ENCODE results near the gene NFATC2.

Gene NFATC2

DNA sequence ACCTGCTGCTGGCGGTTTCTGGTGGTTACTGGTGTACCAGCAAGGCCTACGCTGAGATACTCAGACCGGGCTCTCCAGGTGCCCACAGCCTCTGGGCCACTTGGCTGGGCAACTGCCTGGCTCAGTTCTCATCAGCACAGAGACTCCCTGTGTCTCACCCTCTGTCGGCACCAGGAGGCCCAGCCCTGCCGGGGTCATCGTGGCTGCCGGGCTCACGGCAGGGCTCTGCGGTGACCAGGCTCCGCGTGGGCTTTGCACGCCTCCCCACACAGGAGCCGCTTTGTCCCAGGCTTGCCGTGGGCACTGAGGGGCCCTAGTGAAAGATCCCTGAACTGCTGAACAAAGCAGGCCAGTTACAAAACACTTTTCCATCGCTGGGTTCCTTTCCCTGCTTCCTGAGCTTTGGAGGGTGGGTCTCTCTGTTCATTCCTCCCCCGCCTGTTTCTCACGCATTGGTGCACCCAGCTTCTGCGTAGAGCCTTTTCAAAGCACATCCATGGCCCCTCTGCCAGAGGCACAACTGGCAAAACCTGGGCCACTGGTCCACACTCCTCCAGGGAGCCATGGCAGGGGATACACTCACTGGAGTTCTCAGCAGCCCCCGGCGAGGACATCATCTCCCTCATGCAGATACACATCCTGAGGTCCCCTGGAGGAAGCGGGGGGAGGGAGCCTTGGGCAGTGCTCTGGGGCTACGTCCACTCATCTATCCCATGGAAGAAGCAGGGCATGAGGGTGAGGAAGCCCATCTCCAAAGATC lies 117.0 kb downstream of the NFATC2 start:
- Histone ChIP-seq H3K36me3 (ENCODE audit: control insufficient read depth, insufficient read depth, low read length) (no peaks in the 10 kb centered on the region), H3K27ac (ENCODE audit: low read depth, low read length) (no peak overlapping the region), H3K27me3 (ENCODE audit: control insufficient read depth, insufficient read depth, low read length) (no peaks in the 10 kb centered on the region), H3K9me3 (ENCODE audit: control insufficient read depth, insufficient read depth, low read length) (no peaks in the 10 kb centered on the region), H3K4me3 (ENCODE audit: low read depth, low read length) (no peak overlapping the region), H3K4me1 (ENCODE audit: control insufficient read depth, insufficient read depth, low read length) (peaks cover 21% of the 10 kb centered on the region), H3K9ac (ENCODE audit: low read depth, low read length) (no peak overlapping the region)

DNA sequence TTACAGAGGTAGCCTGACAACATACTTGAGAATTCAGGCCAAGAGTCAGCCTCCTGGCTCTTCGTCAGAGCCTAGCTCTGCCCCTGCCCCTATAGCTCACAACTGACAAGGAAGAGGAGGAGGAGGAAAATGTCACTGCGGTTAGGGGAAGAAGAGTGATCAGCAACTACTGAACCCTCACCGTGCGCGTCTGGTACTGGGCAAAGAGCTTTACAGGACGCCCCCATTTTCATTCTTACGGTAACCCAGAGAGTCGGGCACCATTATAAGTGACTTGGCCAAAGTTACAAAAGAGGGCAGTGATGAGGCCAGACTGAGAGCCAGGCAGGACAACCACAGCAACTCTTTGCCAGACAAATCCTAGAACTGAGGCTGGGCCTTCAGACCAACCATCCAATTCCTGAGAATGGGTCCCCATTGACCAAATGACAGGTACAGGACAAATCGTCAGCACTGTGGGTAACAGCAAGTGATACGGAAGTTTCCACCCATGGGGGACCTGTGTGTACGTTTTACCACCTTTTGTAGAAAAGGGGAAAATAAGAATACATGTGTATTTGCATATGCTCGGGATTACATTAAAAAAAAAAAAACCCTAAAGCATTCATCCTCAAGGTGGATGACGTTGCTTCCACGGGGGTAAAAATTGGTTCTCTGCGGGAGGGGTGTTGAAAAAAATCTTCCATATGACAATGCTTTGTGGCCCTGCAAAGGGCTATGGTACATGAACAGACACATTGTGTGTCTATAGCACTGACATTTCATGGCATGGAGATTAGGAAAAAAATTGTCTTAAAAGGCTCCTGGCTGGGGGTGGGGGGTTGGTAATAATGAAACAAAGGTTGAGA lies 118.0 kb downstream of the NFATC2 start:
- Histone ChIP-seq H3K4me1 (ENCODE audit: control insufficient read depth, insufficient read depth, low read length) (peaks cover 21% of the 10 kb centered on the region), H3K4me3 (ENCODE audit: low read depth, low read length) (no peak overlapping the region), H3K36me3 (ENCODE audit: control insufficient read depth, insufficient read depth, low read length) (no peaks in the 10 kb centered on the region), H3K9ac (ENCODE audit: low read depth, low read length) (no peak overlapping the region), H3K9me3 (ENCODE audit: control insufficient read depth, insufficient read depth, low read length) (no peaks in the 10 kb centered on the region), H3K27me3 (ENCODE audit: control insufficient read depth, insufficient read depth, low read length) (no peaks in the 10 kb centered on the region), H3K27ac (ENCODE audit: low read depth, low read length) (peak overlapping the region; percentile 42)

DNA sequence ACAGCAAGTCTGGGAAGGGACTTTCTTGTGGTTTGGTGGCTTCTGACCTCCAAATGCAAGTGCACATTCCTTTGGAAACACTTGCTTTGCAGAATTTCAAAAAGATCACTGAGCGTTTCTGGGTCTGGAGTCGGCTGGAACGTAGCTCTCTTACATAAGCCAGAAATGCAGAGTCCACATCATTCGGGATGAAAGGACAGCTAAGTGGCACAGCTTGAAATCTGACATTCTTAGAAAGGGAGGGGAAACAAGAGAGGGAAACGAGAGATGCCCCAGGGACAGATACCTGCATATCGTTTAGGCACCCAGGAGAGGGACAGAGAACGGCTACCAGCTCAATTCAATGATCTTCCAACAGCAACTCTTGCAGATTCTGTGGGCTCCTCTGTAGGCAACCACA lies 118.7 kb downstream of the NFATC2 start:
- Histone ChIP-seq H3K36me3 (ENCODE audit: control insufficient read depth, insufficient read depth, low read length) (no peaks in the 10 kb centered on the region), H3K9ac (ENCODE audit: low read depth, low read length) (no peak overlapping the region), H3K27me3 (ENCODE audit: control insufficient read depth, insufficient read depth, low read length) (no peaks in the 10 kb centered on the region), H3K4me3 (ENCODE audit: low read depth, low read length) (no peak overlapping the region), H3K4me1 (ENCODE audit: control insufficient read depth, insufficient read depth, low read length) (peaks cover 21% of the 10 kb centered on the region), H3K9me3 (ENCODE audit: control insufficient read depth, insufficient read depth, low read length) (no peaks in the 10 kb centered on the region), H3K27ac (ENCODE audit: low read depth, low read length) (peak overlapping the region; percentile 46)

DNA sequence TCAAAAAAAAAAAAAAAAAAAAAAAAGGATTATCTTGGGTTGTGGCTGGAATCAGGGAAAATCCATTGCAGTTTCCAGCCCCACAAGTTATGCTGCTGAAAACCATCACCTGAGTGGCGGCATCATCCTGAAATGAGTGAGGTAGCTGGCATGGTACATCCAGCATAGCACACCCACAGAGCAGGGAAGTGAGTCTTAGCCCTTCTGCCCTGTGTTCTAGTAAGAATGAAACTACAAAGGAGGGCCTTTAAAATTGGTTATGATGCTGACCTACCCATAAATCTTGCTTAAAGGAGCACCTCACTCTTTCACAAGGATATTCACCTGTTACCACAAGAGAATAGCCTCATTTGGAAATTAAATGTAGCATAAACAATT lies 119.2 kb downstream of the NFATC2 start:
- Histone ChIP-seq H3K9ac (ENCODE audit: low read depth, low read length) (no peak overlapping the region), H3K9me3 (ENCODE audit: control insufficient read depth, insufficient read depth, low read length) (no peaks in the 10 kb centered on the region), H3K27me3 (ENCODE audit: control insufficient read depth, insufficient read depth, low read length) (no peaks in the 10 kb centered on the region), H3K27ac (ENCODE audit: low read depth, low read length) (peak overlapping the region; percentile 46), H3K36me3 (ENCODE audit: control insufficient read depth, insufficient read depth, low read length) (no peaks in the 10 kb centered on the region), H3K4me3 (ENCODE audit: low read depth, low read length) (no peak overlapping the region), H3K4me1 (ENCODE audit: control insufficient read depth, insufficient read depth, low read length) (peaks cover 21% of the 10 kb centered on the region)

DNA sequence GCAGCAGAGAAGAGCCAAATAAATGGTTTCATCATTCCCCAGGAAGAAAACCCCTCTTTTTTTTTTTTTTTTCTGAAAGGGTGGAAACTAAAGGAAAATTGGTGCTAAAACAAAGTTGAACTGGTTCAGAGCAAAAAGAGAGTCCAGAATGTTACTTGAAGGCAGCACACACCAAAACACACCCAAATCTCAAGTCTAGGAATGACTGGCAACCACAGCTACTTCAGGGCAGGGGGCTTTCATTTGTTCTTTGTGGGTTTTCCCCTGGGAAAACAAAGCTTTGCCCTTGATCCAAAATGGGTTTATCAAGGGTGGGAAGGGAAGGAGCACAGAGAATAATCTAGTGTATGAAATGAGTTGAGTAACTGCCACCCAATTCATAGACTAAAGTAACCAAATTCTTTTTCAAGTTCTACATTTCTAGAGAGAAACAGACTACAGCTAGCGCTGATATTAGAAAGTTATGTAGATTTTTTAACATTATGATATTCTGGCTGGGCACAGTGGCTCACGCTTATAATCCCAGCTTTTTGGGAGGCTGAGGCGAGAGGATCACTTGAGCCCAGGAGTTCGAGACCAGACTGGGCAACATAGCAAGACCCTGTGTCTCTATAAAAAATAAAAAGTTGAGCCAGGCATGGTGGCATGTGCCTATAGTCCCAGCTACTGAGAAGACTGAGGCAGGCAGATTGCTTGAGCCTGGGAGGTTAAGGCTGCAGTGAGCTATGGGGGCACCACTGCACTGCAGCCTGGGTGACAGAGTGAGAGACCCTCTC lies 119.8 kb downstream of the NFATC2 start:
- no peak overlapping the region for H3K9ac ChIP-seq (ENCODE audit: low read depth, low read length)
- H3K9me3 ChIP-seq (ENCODE audit: control insufficient read depth, insufficient read depth, low read length), result no peaks in the 10 kb centered on the region
- H3K36me3 ChIP-seq (ENCODE audit: control insufficient read depth, insufficient read depth, low read length), result no peaks in the 10 kb centered on the region
- no peak overlapping the region for H3K27ac ChIP-seq (ENCODE audit: low read depth, low read length)
- H3K4me1 ChIP-seq (ENCODE audit: control insufficient read depth, insufficient read depth, low read length), result peaks cover 16% of the 10 kb centered on the region
- no peak overlapping the region for H3K4me3 ChIP-seq (ENCODE audit: low read depth, low read length)
- no peaks in the 10 kb centered on the region for H3K27me3 ChIP-seq (ENCODE audit: control insufficient read depth, insufficient read depth, low read length)

DNA sequence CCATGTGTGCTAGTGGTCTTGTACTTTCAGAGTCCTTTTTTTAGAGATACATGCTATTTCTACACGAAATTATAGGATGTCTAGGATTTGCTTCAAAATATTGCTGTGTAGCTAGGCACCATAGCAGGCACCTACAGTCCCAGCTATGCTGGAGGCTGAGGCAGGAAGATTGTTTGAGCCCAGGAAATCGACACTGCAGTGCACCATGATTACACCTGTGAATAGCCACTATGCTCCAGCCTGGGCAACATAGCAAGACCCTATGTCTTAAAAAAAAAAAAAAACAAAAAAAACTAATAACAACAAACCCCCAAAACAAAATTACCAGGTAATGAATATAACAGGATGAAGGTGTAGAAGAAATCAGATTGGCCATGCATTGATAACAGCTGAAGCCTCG lies 121.7 kb downstream of the NFATC2 start:
- no peaks in the 10 kb centered on the region for H3K27me3 ChIP-seq (ENCODE audit: control insufficient read depth, insufficient read depth, low read length)

DNA sequence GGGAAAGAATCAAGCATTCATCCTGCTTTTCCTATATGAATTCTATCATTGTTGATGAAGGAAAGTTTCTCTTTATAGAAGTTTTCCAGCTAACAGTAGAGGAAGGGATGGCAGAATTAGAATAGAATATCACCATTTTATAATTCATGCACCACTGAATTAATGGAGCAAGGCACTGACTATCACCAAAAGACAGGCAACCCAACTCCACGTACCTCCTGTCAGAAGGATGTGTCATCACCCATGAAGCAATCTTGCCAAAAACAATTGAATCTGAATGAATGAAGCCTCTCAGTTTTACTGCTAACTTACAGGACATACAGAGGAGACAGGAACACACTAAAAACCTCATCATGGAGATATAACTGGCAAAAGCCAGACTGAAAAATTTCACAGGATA lies 122.4 kb downstream of the NFATC2 start:
- H3K9ac ChIP-seq (ENCODE audit: low read depth, low read length), result no peak overlapping the region
- H3K27ac ChIP-seq (ENCODE audit: low read depth, low read length), result no peak overlapping the region
- H3K27me3 ChIP-seq (ENCODE audit: control insufficient read depth, insufficient read depth, low read length), result no peaks in the 10 kb centered on the region
- peaks cover 16% of the 10 kb centered on the region for H3K4me1 ChIP-seq (ENCODE audit: control insufficient read depth, insufficient read depth, low read length)
- H3K9me3 ChIP-seq (ENCODE audit: control insufficient read depth, insufficient read depth, low read length), result no peaks in the 10 kb centered on the region
- no peak overlapping the region for H3K4me3 ChIP-seq (ENCODE audit: low read depth, low read length)
- no peaks in the 10 kb centered on the region for H3K36me3 ChIP-seq (ENCODE audit: control insufficient read depth, insufficient read depth, low read length)

More for the DNA sequence above, 121.7 kb downstream of the NFATC2 start:
- no peak overlapping the region for H3K4me3 ChIP-seq (ENCODE audit: low read depth, low read length)
- no peaks in the 10 kb centered on the region for H3K9me3 ChIP-seq (ENCODE audit: control insufficient read depth, insufficient read depth, low read length)
- H3K4me1 ChIP-seq (ENCODE audit: control insufficient read depth, insufficient read depth, low read length), result peaks cover 16% of the 10 kb centered on the region
- no peaks in the 10 kb centered on the region for H3K36me3 ChIP-seq (ENCODE audit: control insufficient read depth, insufficient read depth, low read length)
- no peak overlapping the region for H3K27ac ChIP-seq (ENCODE audit: low read depth, low read length)
- H3K9ac ChIP-seq (ENCODE audit: low read depth, low read length), result no peak overlapping the region

DNA sequence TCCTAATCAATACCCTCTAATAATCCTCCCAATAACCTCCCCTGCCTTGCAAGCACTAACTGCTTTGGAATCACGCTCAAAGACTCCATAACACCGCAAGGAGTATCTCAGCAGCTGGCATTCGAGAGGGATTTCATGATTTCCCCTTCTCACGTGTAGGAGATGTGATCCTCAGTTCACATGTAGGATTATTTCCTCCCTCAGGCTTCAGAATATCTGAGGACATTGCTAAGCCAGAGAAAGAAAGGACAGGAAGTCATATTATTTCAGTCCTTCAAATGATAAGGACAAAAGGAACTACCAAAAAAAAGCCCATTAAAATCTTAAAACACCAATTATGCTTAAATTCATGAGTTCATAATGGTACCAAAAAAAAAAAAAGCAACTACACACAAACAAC lies 122.9 kb downstream of the NFATC2 start:
- H3K9me3 ChIP-seq (ENCODE audit: control insufficient read depth, insufficient read depth, low read length), result no peaks in the 10 kb centered on the region
- H3K9ac ChIP-seq (ENCODE audit: low read depth, low read length), result no peak overlapping the region
- no peak overlapping the region for H3K4me3 ChIP-seq (ENCODE audit: low read depth, low read length)
- H3K27ac ChIP-seq (ENCODE audit: low read depth, low read length), result no peak overlapping the region
- H3K4me1 ChIP-seq (ENCODE audit: control insufficient read depth, insufficient read depth, low read length), result peaks cover 14% of the 10 kb centered on the region
- no peaks in the 10 kb centered on the region for H3K27me3 ChIP-seq (ENCODE audit: control insufficient read depth, insufficient read depth, low read length)
- H3K36me3 ChIP-seq (ENCODE audit: control insufficient read depth, insufficient read depth, low read length), result no peaks in the 10 kb centered on the region

DNA sequence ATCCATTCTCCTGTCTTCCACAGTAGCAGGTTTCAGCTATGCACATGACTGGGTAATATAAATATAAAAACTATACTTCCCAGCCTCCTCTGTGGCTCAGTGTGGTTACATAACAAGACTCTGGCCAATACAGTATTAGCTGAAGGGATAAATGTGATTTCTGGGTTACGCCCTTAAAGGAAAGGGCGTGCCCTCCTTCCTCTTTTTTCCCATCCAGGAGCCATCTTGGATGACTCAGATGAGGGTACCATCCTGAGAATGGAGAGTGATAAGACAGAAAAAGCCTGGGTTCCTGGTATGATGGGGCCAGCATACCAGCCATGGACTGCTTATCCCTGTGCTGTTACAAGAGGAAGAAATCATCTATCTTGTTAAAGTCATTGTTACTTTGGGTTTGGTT lies 123.3 kb downstream of the NFATC2 start:
- Histone ChIP-seq H3K9ac (ENCODE audit: low read depth, low read length) (no peak overlapping the region), H3K36me3 (ENCODE audit: control insufficient read depth, insufficient read depth, low read length) (no peaks in the 10 kb centered on the region), H3K4me3 (ENCODE audit: low read depth, low read length) (no peak overlapping the region), H3K27ac (ENCODE audit: low read depth, low read length) (no peak overlapping the region), H3K9me3 (ENCODE audit: control insufficient read depth, insufficient read depth, low read length) (no peaks in the 10 kb centered on the region), H3K4me1 (ENCODE audit: control insufficient read depth, insufficient read depth, low read length) (peaks cover 10% of the 10 kb centered on the region), H3K27me3 (ENCODE audit: control insufficient read depth, insufficient read depth, low read length) (no peaks in the 10 kb centered on the region)

DNA sequence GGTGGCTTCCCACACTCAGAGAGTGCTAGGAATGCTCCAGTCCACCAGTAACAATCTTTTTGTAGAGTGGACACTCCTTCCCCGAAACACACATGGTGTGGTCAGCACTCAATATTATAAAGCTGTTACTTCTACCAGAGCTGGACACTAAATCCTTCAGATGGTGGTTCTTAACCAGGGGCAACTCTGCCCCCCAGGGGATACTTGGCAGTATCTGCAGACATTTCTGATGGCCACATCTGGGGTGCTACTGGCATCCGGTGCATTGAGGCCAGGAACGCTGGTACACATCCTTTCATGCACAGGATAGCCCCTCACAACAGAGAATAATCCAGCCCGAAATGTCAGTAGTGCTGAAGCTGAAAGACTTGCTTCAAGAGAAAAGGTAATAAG lies 124.4 kb downstream of the NFATC2 start:
- Histone ChIP-seq H3K9ac (ENCODE audit: low read depth, low read length) (no peak overlapping the region), H3K27me3 (ENCODE audit: control insufficient read depth, insufficient read depth, low read length) (no peaks in the 10 kb centered on the region), H3K4me1 (ENCODE audit: control insufficient read depth, insufficient read depth, low read length) (peaks cover 2% of the 10 kb centered on the region; the same call in 1 of the 2 replicates), H3K27ac (ENCODE audit: low read depth, low read length) (no peak overlapping the region), H3K4me3 (ENCODE audit: low read depth, low read length) (no peak overlapping the region), H3K36me3 (ENCODE audit: control insufficient read depth, insufficient read depth, low read length) (no peaks in the 10 kb centered on the region), H3K9me3 (ENCODE audit: control insufficient read depth, insufficient read depth, low read length) (no peaks in the 10 kb centered on the region)
